Thyroid gland (tissue), 4 donors: ENCODE measurements around the gene ST6GALNAC5. TPM values are rescaled to one million over a fixed set of nuclear protein-coding genes. Genes with fewer than 3 reads are reported as not detected.
A peak's percentile ranks its signal among the peaks of the same experiment; 100 is the strongest.
"Not testable (repeated sequence)": the region's sequence is repeated elsewhere in the genome, so short reads cannot be mapped to it uniquely, and the experiment has no call there.

ENCODE experiments used
- DNase-seq, 2 donors: peaks; one replicate each; pipeline ENCODE4 v3.0.0-alpha.2; 2019
- H3K27ac ChIP-seq, 3 donors: fragments of 200-600 bp; sonication (generic); 1 replicate in 2 of 3; 2 replicates in 1 of 3; pipeline ENCODE4 v1.5.1; 2016 to 2019; ENCODE audit warnings: mild to moderate bottlenecking in 1 of 3, moderate library complexity in 1 of 3
- H3K27me3 ChIP-seq: fragments of 200-600 bp; sonication (generic); one replicate; pipeline ENCODE4 v1.5.1; 2019
- H3K36me3 ChIP-seq, 2 donors: fragments of 200-600 bp; sonication (generic); one replicate each; pipeline ENCODE4 v1.5.1; 2016 to 2019
- H3K4me1 ChIP-seq, 2 donors: fragments of 200-600 bp; sonication (generic); one replicate each; pipeline ENCODE4 v1.5.1; 2017 to 2019
- H3K4me3 ChIP-seq, 3 donors: fragments of 200-600 bp; sonication (generic); replicated peaks in 1 of 3; 1 replicate in 2 of 3; 2 replicates in 1 of 3; pipeline ENCODE4 v1.5.1; 2016; ENCODE audit warnings: mild to moderate bottlenecking in 1 of 3
- H3K9me3 ChIP-seq: fragments of 200-600 bp; sonication (generic); one replicate; pipeline ENCODE4 v1.5.1; 2017
- POLR2A ChIP-seq, 2 donors: fragments of 450-650 bp; IDR thresholded peaks; one replicate each; pipeline ENCODE4 v1.6.1; 2017; ENCODE audit warnings: antibody characterized with exemption in 2 of 2, mild to moderate bottlenecking in 2 of 2, moderate library complexity in 1 of 2
- WGBS, 2 donors: methylation state at CpG; one replicate each; pipeline ENCODE4 v1.1.5; 2017; 5-methylcytosine and 5-hydroxymethylcytosine counted together
- intact Hi-C: fragments of 100-400 bp; cut with DNase I; formaldehyde crosslinking; loops from one replicate; pipeline ENCODE4 v1.15.1; 2023
- total RNA-seq, 4 donors: library from RNA; depleted of rRNA; stranded (reverse); fragments of >200 nt; gene quantifications; one replicate each; pipeline ENCODE4 v1.2.3, GENCODE V29; 2016
- TF ChIP-seq, protein P1 (sequence below), 6 experiments: fragments of 200-600 bp in 3 of 6; fragments of 450-650 bp in 3 of 6; sonication (generic) in 3 of 6; IDR thresholded peaks; one replicate each; pipeline ENCODE4 v1.5.1; 2016 to 2019; ENCODE audit warnings: antibody characterized with exemption in 6 of 6, mild to moderate bottlenecking in 2 of 6, inconsistent platforms in 1 of 6, moderate library complexity in 1 of 6

The ST6GALNAC5 gene
- total RNA-seq, 4 donors from 2014 or later, result 0.83 to 3.0 TPM; not detected in 2

GRCh38 chr1:76958828-76959227 is 91.5 kb downstream of the ST6GALNAC5 start:
- H3K36me3 ChIP-seq, result no peaks in the 10 kb centered on the region
- intact Hi-C loops, result no loop called here
- H3K27me3 ChIP-seq, result no peaks in the 10 kb centered on the region
- H3K4me3 ChIP-seq, result no peak overlapping the region
- 56 to 62% methylated on average over 4 of the region's 4 CpGs for WGBS, 2 donors
- H3K9me3 ChIP-seq, result no peaks in the 10 kb centered on the region
- no peaks in the 10 kb centered on the region for H3K4me1 ChIP-seq
- TF ChIP-seq, protein P1, sequence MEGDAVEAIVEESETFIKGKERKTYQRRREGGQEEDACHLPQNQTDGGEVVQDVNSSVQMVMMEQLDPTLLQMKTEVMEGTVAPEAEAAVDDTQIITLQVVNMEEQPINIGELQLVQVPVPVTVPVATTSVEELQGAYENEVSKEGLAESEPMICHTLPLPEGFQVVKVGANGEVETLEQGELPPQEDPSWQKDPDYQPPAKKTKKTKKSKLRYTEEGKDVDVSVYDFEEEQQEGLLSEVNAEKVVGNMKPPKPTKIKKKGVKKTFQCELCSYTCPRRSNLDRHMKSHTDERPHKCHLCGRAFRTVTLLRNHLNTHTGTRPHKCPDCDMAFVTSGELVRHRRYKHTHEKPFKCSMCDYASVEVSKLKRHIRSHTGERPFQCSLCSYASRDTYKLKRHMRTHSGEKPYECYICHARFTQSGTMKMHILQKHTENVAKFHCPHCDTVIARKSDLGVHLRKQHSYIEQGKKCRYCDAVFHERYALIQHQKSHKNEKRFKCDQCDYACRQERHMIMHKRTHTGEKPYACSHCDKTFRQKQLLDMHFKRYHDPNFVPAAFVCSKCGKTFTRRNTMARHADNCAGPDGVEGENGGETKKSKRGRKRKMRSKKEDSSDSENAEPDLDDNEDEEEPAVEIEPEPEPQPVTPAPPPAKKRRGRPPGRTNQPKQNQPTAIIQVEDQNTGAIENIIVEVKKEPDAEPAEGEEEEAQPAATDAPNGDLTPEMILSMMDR (IDR thresholded peaks at IDR 0.05), result no peak
- no peak for TF ChIP-seq POLR2A (IDR thresholded peaks at IDR 0.05)
- peak in 1 of 2 donors; percentile 3 for DNase-seq
- no peak overlapping the region for H3K27ac ChIP-seq

GRCh38 chr1:76959556-76959955 is 92.3 kb downstream of the ST6GALNAC5 start:
- Histone ChIP-seq H3K4me1 (no peaks in the 10 kb centered on the region), H3K4me3 (no peak overlapping the region), H3K9me3 (no peaks in the 10 kb centered on the region), H3K36me3 (no peaks in the 10 kb centered on the region), H3K27me3 (no peaks in the 10 kb centered on the region), H3K27ac (no peak overlapping the region)
- TF ChIP-seq, protein P1 (IDR thresholded peaks at IDR 0.05), result no peak
- TF ChIP-seq POLR2A (IDR thresholded peaks at IDR 0.05), result no peak
- intact Hi-C loops, result no loop called here
- 57 to 60% methylated on average over 4 of the region's 4 CpGs for WGBS, 2 donors
- no peak for DNase-seq

GRCh38 chr1:76961181-76961819 is 94.0 kb downstream of the ST6GALNAC5 start:
- Histone ChIP-seq H3K36me3 (no peaks in the 10 kb centered on the region), H3K27ac (no peak overlapping the region), H3K4me3 (no peak overlapping the region), H3K4me1 (no peaks in the 10 kb centered on the region), H3K9me3 (no peaks in the 10 kb centered on the region), H3K27me3 (no peaks in the 10 kb centered on the region)
- intact Hi-C loops, result no loop called here
- WGBS, 2 donors, result 87% methylated on average over 6 of the region's 6 CpGs
- DNase-seq, result no peak
- TF ChIP-seq POLR2A (IDR thresholded peaks at IDR 0.05), result no peak
- TF ChIP-seq, protein P1 (IDR thresholded peaks at IDR 0.05), result no peak

GRCh38 chr1:76961820-76962207 is 94.5 kb downstream of the ST6GALNAC5 start:
- Histone ChIP-seq H3K4me3 (no peak overlapping the region), H3K27ac (no peak overlapping the region), H3K36me3 (no peaks in the 10 kb centered on the region), H3K9me3 (no peaks in the 10 kb centered on the region), H3K27me3 (no peaks in the 10 kb centered on the region), H3K4me1 (no peaks in the 10 kb centered on the region)
- intact Hi-C loops, result no loop called here
- TF ChIP-seq, protein P1 (IDR thresholded peaks at IDR 0.05), result no peak
- TF ChIP-seq POLR2A (IDR thresholded peaks at IDR 0.05), result no peak
- DNase-seq, result no peak

DNA sequence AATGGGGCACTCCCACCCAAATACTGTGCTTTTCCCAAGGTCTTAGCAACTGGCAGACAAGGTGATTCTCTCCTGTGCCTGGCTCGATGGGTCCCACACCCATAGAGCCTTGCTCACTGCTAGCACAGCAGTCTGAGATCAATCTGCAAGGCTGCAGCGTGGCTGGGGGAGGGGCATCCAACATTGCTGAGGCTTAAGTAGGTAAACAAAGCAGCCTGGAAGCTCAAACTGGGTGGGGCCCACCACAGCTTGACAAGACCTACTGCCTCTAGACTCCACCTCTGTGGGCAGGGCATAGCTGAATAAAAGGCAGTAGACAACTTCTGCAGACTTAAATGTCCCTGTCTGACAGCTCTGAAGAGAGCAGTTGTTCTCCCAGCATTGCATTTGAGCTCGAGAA is 114.0 kb downstream of the ST6GALNAC5 start:
- H3K27ac ChIP-seq, DNase-seq, intact Hi-C loops, H3K4me3 ChIP-seq, H3K9me3 ChIP-seq, H3K4me1 ChIP-seq, H3K36me3 ChIP-seq, H3K27me3 ChIP-seq: not testable (repeated sequence)
- 33 to 40% methylated on average over 2 to 3 of the region's 3 CpGs for WGBS, 2 donors
